PFSK-1 (cell line): ENCODE results near the gene INPP4B.

ENCODE experiments used
- FOXP2 ChIP-seq: optimal IDR thresholded peaks from 2 replicates; pipeline ENCODE3; 2011; ENCODE audit warnings: borderline replicate concordance, control low read depth, inconsistent platforms; ENCODE audit not compliant: insufficient read depth; ENCODE audit errors: extremely low read length, extremely low read depth
- POLR2AphosphoS5 ChIP-seq: IDR thresholded peaks from 2 replicates; pipeline ENCODE4 v1.6.1; 2012; ENCODE audit warnings: low read depth, mild to moderate bottlenecking, control low read depth, low read length, moderate library complexity
- REST ChIP-seq, 2 experiments: IDR thresholded peaks; 2 replicates each; pipeline versions ENCODE4 v1.6.1 to v1.8.0; 2011 to 2012; ENCODE audit warnings: low read depth in 2 of 2, low read length in 2 of 2, control low read depth in 1 of 2, inconsistent platforms in 1 of 2, mild to moderate bottlenecking in 1 of 2, moderate library complexity in 1 of 2; ENCODE audit not compliant: insufficient read depth in 1 of 2
- SIN3A ChIP-seq: IDR thresholded peaks from 2 replicates; pipeline ENCODE4 v1.6.1; 2012; ENCODE audit warnings: mild to moderate bottlenecking, low read length, moderate library complexity, borderline replicate concordance; ENCODE audit not compliant: insufficient read depth
- TAF1 ChIP-seq: IDR thresholded peaks from 2 replicates; pipeline ENCODE4 v1.6.1; 2012; ENCODE audit warnings: low read length, control low read depth, borderline replicate concordance; ENCODE audit not compliant: insufficient read depth

Gene INPP4B

GRCh38 chr4:142708231-142708630, 137.9 kb downstream of the INPP4B start:
- TF ChIP-seq REST (IDR thresholded peaks at IDR 0.05; ENCODE audit: insufficient read depth in 1 of 2, low read depth in 2 of 2, low read length in 2 of 2) (no peak), TAF1 (no peak), SIN3A (no peak), POLR2AphosphoS5 (no peak), FOXP2 (no peak)

- no peak for TF ChIP-seq TAF1
- TF ChIP-seq SIN3A = no peak
- no peak for TF ChIP-seq POLR2AphosphoS5
- no peak for TF ChIP-seq REST (IDR thresholded peaks at IDR 0.05; ENCODE audit: insufficient read depth in 1 of 2, low read depth in 2 of 2, low read length in 2 of 2)
- no peak for TF ChIP-seq FOXP2
Observed at GRCh38 chr4:142707401-142707800, 138.7 kb downstream of the INPP4B start.

GRCh38 chr4:142706381-142706780, 139.7 kb downstream of the INPP4B start:
- no peak for TF ChIP-seq TAF1
- TF ChIP-seq REST (IDR thresholded peaks at IDR 0.05; ENCODE audit: insufficient read depth in 1 of 2, low read depth in 2 of 2, low read length in 2 of 2) = no peak
- no peak for TF ChIP-seq FOXP2
- no peak for TF ChIP-seq POLR2AphosphoS5

GRCh38 chr4:142705820-142706219, 140.3 kb downstream of the INPP4B start:
- TF ChIP-seq POLR2AphosphoS5 (no peak), TAF1 (no peak), SIN3A (no peak), REST (IDR thresholded peaks at IDR 0.05; ENCODE audit: insufficient read depth in 1 of 2, low read depth in 2 of 2, low read length in 2 of 2) (no peak), FOXP2 (no peak)
